SK-N-MC (cell line): ENCODE measurements around the gene TULP3.

ENCODE experiments used
- EZH2 ChIP-seq: fragments of 200-600 bp; sonication (generic); IDR thresholded peaks from one replicate; pipeline ENCODE4 v1.6.1; 2017; ENCODE audit warnings: antibody characterized with exemption
- POLR2AphosphoS5 ChIP-seq: IDR thresholded peaks from 2 replicates; pipeline ENCODE4 v1.6.1; 2012; ENCODE audit warnings: mild to moderate bottlenecking, low read depth, low read length, borderline replicate concordance

DNA sequence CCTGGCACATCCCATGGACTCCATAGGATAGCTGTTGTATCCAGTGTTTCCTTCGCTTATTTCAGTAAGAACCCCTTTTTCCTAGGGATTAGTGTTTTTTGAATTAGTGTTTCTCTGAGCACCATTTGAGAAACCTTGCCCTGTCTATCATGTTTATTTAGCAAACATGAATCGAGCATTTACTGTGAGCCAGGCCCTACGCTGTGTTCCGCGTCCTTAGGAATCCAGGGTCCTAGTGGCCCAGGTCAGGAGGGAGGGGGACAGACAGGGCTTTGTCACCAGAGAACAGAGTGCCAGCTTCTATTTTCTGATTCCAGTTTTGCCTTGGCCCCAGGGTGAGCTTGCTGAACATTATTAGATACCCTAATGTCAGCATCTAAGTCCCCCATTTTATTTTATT lies 71.0 kb downstream of the TULP3 start:
- TF ChIP-seq POLR2AphosphoS5 (no peak), EZH2 (no peak)
